ENCODE data around the gene GRAP2. TPM values are rescaled to one million over a fixed set of nuclear protein-coding genes. Genes with fewer than 3 reads are reported as not detected.
A peak's percentile ranks its signal among the peaks of the same experiment; 100 is the strongest.

GRAP2 gene
- total and polyA plus RNA-seq, 2 of the 13 experiments (the other 11 are each of a cell fraction or from before 2014, with no cell fraction given), result 0.15 TPM; not detected in 1

DNA sequence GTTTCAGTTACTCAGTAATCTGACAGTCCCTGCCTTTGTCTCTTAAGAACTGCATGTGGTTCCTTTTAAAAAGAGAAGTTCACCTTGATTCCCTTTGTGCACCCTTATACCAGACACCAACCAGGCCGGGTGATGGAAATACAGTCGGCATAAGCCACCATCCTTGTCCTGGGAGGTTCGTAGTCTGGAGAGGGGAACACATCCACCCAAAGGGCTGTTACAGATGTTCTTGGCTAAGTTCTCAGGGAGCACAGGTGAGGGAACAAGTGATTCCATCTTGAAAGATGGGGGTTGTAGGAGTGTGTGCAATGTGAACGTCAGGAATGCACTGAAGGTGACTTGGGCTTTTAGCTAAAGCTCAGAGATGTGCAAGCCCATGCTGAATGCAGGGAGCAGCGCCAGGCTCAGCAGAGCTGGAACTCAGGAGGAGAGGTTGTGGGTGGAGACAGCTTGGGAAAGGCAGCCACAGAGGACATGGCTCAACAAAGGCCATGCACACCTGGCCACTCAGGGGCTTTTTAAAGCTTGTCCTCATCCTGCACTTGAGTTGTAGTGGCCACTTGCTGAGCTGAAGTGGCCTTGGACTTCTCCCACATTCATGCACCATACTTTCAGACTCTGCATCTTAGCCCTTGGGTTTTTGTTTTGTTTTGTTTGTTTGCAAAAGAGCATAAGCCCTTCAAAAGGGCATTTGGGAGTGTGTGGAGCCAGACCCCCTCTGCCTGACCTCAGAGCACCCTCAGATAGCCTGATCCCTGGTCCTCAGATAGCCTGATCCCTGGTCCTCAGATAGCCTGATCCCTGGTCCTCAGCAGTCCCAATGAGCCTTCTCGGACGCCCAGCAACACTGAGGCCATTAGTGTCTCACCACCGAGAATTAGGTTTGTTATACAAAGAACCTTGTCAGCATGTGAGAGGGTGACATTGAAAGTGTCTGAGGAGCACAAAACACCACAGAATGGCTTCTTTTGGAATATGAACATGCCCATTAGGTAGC, 46.6 kb downstream of the GRAP2 start:
- ATAC-seq, result no peak

More for the DNA sequence above, 46.6 kb downstream of the GRAP2 start:
- in situ Hi-C loops (cut with HindIII; ENCODE audit: extremely low pct_ligation_motif_present, low pct_unique_long_range_greater_than_20kb) (no loop called here), intact Hi-C loops (cut with micrococcal nuclease; ENCODE audit: unreplicated experiment) (no loop called here)
- CTCF ChIA-PET (ENCODE audit: low intra/inter-chr PET ratio, low total read pairs), result no interaction called here
- peak overlapping the region; percentile 22; the same call in 1 of the 2 replicates for H3K4me2 ChIP-seq (ENCODE audit: low read depth, low read length)
- H3K79me2 ChIP-seq (ENCODE audit: insufficient read depth, low read length), result no peaks in the 10 kb centered on the region
- H3K9ac ChIP-seq (ENCODE audit: insufficient read depth, low read depth, low read length), result no peak overlapping the region
- H3K4me3 ChIP-seq (replicated peaks in 1 of 3; ENCODE audit: insufficient read depth in 1 of 3, low read depth in 2 of 3, low read length in 3 of 3), result no peak overlapping the region
- TF ChIP-seq KDM4B (CRISPR knock-in tag; IDR thresholded peaks at IDR 0.05) (no peak), RFXANK (CRISPR knock-in tag; IDR thresholded peaks at IDR 0.05) (no peak), NFIC (IDR thresholded peaks at IDR 0.05; ENCODE audit: low read length) (no peak), ATF7 (IDR thresholded peaks at IDR 0.05) (no peak), ATF7 (CRISPR knock-in tag; IDR thresholded peaks at IDR 0.05) (no peak), RARA (CRISPR knock-in tag; IDR thresholded peaks at IDR 0.05) (no peak), ZNF230 (CRISPR knock-in tag; IDR thresholded peaks at IDR 0.05) (no peak), ZNF432 (CRISPR knock-in tag; IDR thresholded peaks at IDR 0.05; ENCODE audit: borderline replicate concordance) (no peak), HINFP (CRISPR knock-in tag; IDR thresholded peaks at IDR 0.05; ENCODE audit: low read depth) (no peak), JARID2 (CRISPR knock-in tag; IDR thresholded peaks at IDR 0.05; ENCODE audit: insufficient replicate concordance) (no peak), CBX5 (CRISPR knock-in tag; IDR thresholded peaks at IDR 0.05; ENCODE audit: borderline replicate concordance) (no peak), NFRKB (IDR thresholded peaks at IDR 0.05) (no peak)
- no peaks in the 10 kb centered on the region for H4K20me1 ChIP-seq (ENCODE audit: insufficient read depth, low read length)
- POLR2A ChIA-PET, result no interaction called here
- no TSS peak for BruUV-seq (replicated peaks)
- peaks cover 16% of the 10 kb centered on the region for H3K4me1 ChIP-seq (ENCODE audit: insufficient read depth, low read length)
- FAIRE-seq (no peak), DNase-seq (ENCODE audit: low spot score) (no peak)
- no peak overlapping the region for H2AFZ ChIP-seq (ENCODE audit: low read length)
- H3K27ac ChIP-seq (ENCODE audit: extremely low read length, insufficient read depth, low read length), result no peak overlapping the region
- no peaks in the 10 kb centered on the region for H3K36me3 ChIP-seq (replicated peaks in 1 of 2; ENCODE audit: control insufficient read depth in 1 of 2, insufficient read depth in 2 of 2, low read length in 2 of 2)
- no peaks in the 10 kb centered on the region for H3K9me3 ChIP-seq (ENCODE audit: low read length)
- H3K27me3 ChIP-seq (ENCODE audit: control insufficient read depth in 1 of 2, insufficient read depth in 2 of 2, low read length in 2 of 2), result peaks cover 0 to 10% of the 10 kb centered on the region in 2 experiments; a peak in 2 of 5 replicates
- 32% methylated on average over 8 of the region's 8 CpGs for WGBS (ENCODE audit: low lambda C conversion rate)

Data from HepG2 (cell line).